ENCODE results near the gene ATP8B4.

DNA sequence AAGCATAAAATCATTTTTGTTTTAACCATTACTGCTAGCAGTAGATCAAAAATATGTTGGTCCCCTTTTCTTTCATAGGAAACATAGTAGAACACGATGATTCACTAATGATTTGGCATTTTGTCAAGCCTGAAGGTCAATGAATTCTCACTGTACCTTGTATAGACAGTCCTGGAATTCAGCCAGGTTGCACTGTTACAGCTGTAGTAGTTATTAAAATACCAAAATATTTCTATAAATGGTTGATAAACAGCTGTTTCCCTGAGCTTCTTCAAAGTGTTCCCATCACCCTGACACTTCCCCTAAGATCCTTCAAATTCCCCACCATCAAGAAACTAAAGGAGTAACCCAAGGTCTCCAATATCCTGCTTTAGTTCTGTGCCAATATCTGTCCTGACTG, 200.9 kb downstream of the ATP8B4 start:
- no peak for TF ChIP-seq POLR2A (IDR thresholded peaks at IDR 0.05)
- TF ChIP-seq, protein P1, sequence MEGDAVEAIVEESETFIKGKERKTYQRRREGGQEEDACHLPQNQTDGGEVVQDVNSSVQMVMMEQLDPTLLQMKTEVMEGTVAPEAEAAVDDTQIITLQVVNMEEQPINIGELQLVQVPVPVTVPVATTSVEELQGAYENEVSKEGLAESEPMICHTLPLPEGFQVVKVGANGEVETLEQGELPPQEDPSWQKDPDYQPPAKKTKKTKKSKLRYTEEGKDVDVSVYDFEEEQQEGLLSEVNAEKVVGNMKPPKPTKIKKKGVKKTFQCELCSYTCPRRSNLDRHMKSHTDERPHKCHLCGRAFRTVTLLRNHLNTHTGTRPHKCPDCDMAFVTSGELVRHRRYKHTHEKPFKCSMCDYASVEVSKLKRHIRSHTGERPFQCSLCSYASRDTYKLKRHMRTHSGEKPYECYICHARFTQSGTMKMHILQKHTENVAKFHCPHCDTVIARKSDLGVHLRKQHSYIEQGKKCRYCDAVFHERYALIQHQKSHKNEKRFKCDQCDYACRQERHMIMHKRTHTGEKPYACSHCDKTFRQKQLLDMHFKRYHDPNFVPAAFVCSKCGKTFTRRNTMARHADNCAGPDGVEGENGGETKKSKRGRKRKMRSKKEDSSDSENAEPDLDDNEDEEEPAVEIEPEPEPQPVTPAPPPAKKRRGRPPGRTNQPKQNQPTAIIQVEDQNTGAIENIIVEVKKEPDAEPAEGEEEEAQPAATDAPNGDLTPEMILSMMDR (IDR thresholded peaks at IDR 0.05), result no peak
- no peak for TF ChIP-seq EP300 (IDR thresholded peaks at IDR 0.05)

Measured in tibial nerve (tissue), 4 donors.